K562 (cell line): Measurements from ENCODE around the gene FMN1. TPM values are rescaled to one million over a fixed set of nuclear protein-coding genes. Genes with fewer than 3 reads are reported as not detected.

Experiments
- ATAC-seq: fragments of 200-7000 bp; cut with Tn5 transposase; 3 replicates; pipeline ENCODE4 v1.9.1; 2020; ENCODE audit warnings: moderate library complexity
- BruUV-seq: library from RNA; stranded (reverse); fragments of 400-500 nt; replicated peaks from 2 replicates; lab custom pipeline; 2021; lab: Mats Ljungman, UMichigan
- CTCF ChIA-PET: fragments of 300-600 bp; formaldehyde crosslinking; extraction: SDS; loops from one replicate; lab custom pipeline; 2021; ENCODE audit warnings: low intra/inter-chr PET ratio; lab: Yijun Ruan, JAX
- POLR2A ChIA-PET: fragments of 300-600, 350-650 bp; sonication (Branson Sonifier 250); formaldehyde crosslinking; extraction: SDS; loops from one replicate; lab custom pipeline; 2021; ENCODE audit warnings: antibody characterized with exemption, inconsistent platforms; lab: Yijun Ruan, JAX
- DNase-seq, 4 experiments: peaks; one replicate each; pipeline versions ENCODE4 v3.0.0 to v3.0.0-alpha.2; 2011 to 2018; ENCODE audit warnings: low spot score in 3 of 4, mixed read lengths in 3 of 4; ENCODE audit errors: extremely low read depth in 1 of 4
- FAIRE-seq: peaks from 2 replicates; lab custom pipeline; 2011; peaks lifted over from hg19 to GRCh38; lab: Jason Lieb, UNC
- H2AFZ ChIP-seq: 2 replicates; pipeline ENCODE4 v1.6.0; 2011; ENCODE audit warnings: low read depth, low read length, control low read depth, inconsistent platforms
- H3K27ac ChIP-seq: fragments of 200-600 bp; 3 replicates; pipeline ENCODE4 v1.8.0; 2011; ENCODE audit warnings: low read depth, mild to moderate bottlenecking, control low read depth, inconsistent platforms, low read length, moderate library complexity, mixed read lengths; ENCODE audit errors: extremely low read depth
- H3K27me3 ChIP-seq, 2 experiments: fragments of 300-600 bp in 1 of 2; 2 replicates in 1 of 2; 3 replicates in 1 of 2; pipeline versions ENCODE4 v1.6.0 to v1.8.0; 2011; ENCODE audit warnings: inconsistent platforms in 2 of 2, low read length in 2 of 2, mild to moderate bottlenecking in 1 of 2, mixed read lengths in 1 of 2, moderate library complexity in 1 of 2; ENCODE audit not compliant: control insufficient read depth in 2 of 2, insufficient read depth in 2 of 2
- H3K36me3 ChIP-seq: fragments of 300-600 bp; 3 replicates; pipeline ENCODE4 v1.8.0; 2011; ENCODE audit warnings: mild to moderate bottlenecking, low read length, inconsistent platforms; ENCODE audit not compliant: control insufficient read depth, insufficient read depth
- H3K4me1 ChIP-seq, 2 experiments: fragments of 200-600 bp in 1 of 2; replicated peaks in 1 of 2; 2 replicates in 1 of 2; 3 replicates in 1 of 2; pipeline versions ENCODE4 v1.5.1 to v1.8.0; 2011; ENCODE audit warnings: inconsistent platforms in 2 of 2, low read length in 2 of 2, mild to moderate bottlenecking in 1 of 2, mixed read lengths in 1 of 2, moderate library complexity in 1 of 2; ENCODE audit not compliant: control insufficient read depth in 2 of 2, insufficient read depth in 2 of 2
- H3K4me2 ChIP-seq: 2 replicates; pipeline ENCODE4 v1.6.1; 2011; ENCODE audit warnings: low read length, control low read depth, inconsistent platforms, mixed read lengths; ENCODE audit not compliant: insufficient read depth
- H3K4me3 ChIP-seq: fragments of 200-600 bp; sonication (generic), shearing (Covaris generic); 2 replicates; pipeline ENCODE4 v1.5.1; 2016; ENCODE audit warnings: control low read depth, inconsistent platforms
- H3K79me2 ChIP-seq: fragments of 200-600 bp; 3 replicates; pipeline ENCODE4 v1.8.0; 2011; ENCODE audit warnings: low read length, inconsistent platforms; ENCODE audit not compliant: control insufficient read depth, insufficient read depth
- H3K9ac ChIP-seq, 2 experiments: 2 replicates each; pipeline versions ENCODE4 v1.6.0 to v1.6.1; 2011; ENCODE audit warnings: low read depth in 2 of 2, low read length in 2 of 2, control low read depth in 1 of 2, inconsistent platforms in 1 of 2, mild to moderate bottlenecking in 1 of 2, mixed read lengths in 1 of 2; ENCODE audit not compliant: insufficient read depth in 1 of 2
- H3K9me1 ChIP-seq: one replicate; pipeline ENCODE4 v1.6.0; 2011; ENCODE audit warnings: inconsistent platforms, mild to moderate bottlenecking, low read length, moderate library complexity; ENCODE audit not compliant: control insufficient read depth, insufficient read depth
- H3K9me3 ChIP-seq: replicated peaks from 2 replicates; pipeline ENCODE4 v1.5.1; 2011; ENCODE audit warnings: low read depth, low read length, inconsistent platforms; ENCODE audit not compliant: control insufficient read depth, insufficient read depth
- H4K20me1 ChIP-seq: replicated peaks from 2 replicates; pipeline ENCODE4 v1.6.1; 2011; ENCODE audit warnings: low read length, inconsistent platforms, mixed read lengths; ENCODE audit not compliant: control insufficient read depth, insufficient read depth
- EGR1 ChIP-seq: fragments of 450-650 bp; conservative IDR thresholded peaks from 2 replicates; pipeline ENCODE4 v1.6.1; 2017; ENCODE audit warnings: mild to moderate bottlenecking
- FIP1L1 ChIP-seq: fragments of 200-400 bp; formaldehyde crosslinking; IDR thresholded peaks from 2 replicates; pipeline ENCODE4 v1.6.1; 2018; ENCODE audit warnings: mild to moderate bottlenecking, low read depth, low read length; ENCODE audit not compliant: poor library complexity, severe bottlenecking
- KAT8 ChIP-seq: fragments of 450-650 bp; IDR thresholded peaks from 2 replicates; pipeline ENCODE4 v1.6.1; 2016; ENCODE audit warnings: low read depth, mild to moderate bottlenecking
- NFIC ChIP-seq: fragments of 450-650 bp; IDR thresholded peaks from 2 replicates; pipeline ENCODE4 v1.6.1; 2017; ENCODE audit warnings: mild to moderate bottlenecking, inconsistent platforms
- ZBED1 ChIP-seq: IDR thresholded peaks from 2 replicates; pipeline ENCODE4 v1.6.1; 2014
- ZC3H11A ChIP-seq: IDR thresholded peaks from 2 replicates; pipeline ENCODE4 v1.6.1; 2012; ENCODE audit warnings: low read depth, low read length, improper control_type of control experiment
- ZNF224 ChIP-seq: sonication (generic); formaldehyde crosslinking; IDR thresholded peaks from 2 replicates; pipeline ENCODE4 v1.8.0; 2022; ENCODE audit warnings: mild to moderate bottlenecking, missing genetic modification reagents
- ZNF263 ChIP-seq: sonication (generic); formaldehyde crosslinking; IDR thresholded peaks from 2 replicates; pipeline ENCODE4 v1.8.0; 2022; ENCODE audit warnings: mild to moderate bottlenecking, missing genetic modification reagents, borderline replicate concordance
- ZNF354B ChIP-seq: fragments of 250-450 bp; sonication (Bioruptor Pico); IDR thresholded peaks from 2 replicates; pipeline ENCODE4 v1.4.0; 2020
- ZNF766 ChIP-seq: fragments of 200-800 bp; sonication (Bioruptor generic); conservative IDR thresholded peaks from 2 replicates; pipeline ENCODE4 v1.6.1; 2016; ENCODE audit warnings: missing genetic modification characterization, missing compliant biosample characterization
- WGBS: fragments of 100-300 bp; shearing (Covaris generic); methylation state at CpG from one replicate; pipeline ENCODE4 v1.1.6; 2016; ENCODE audit warnings: low coverage, mixed read lengths; ENCODE audit not compliant: insufficient coverage; ENCODE audit errors: missing lambda C conversion rate; 5-methylcytosine and 5-hydroxymethylcytosine counted together
- in situ Hi-C: fragments of 300-500 bp; cut with MboI; formaldehyde crosslinking; loops from 4 replicates; pipeline ENCODE4 v1.15.0; 2018; ENCODE audit warnings: inconsistent platforms, mixed read lengths
- intact Hi-C: fragments of 100-400 bp; cut with micrococcal nuclease; formaldehyde crosslinking; loops from 2 replicates; pipeline ENCODE4 v1.14.2; 2022
- polyA plus RNA-seq, 8 experiments: library from polyadenylated mRNA; depleted of rRNA in 4 of 8; stranded (reverse) in 5 of 8; unstranded in 3 of 8; fragments of >200 nt; fragmentation: Nextera tagmentation in 2 of 8; fragmentation: Illumina TruSeq in 1 of 8; extraction: Ambion mirVana in 2 of 8; extraction: Trizol in 1 of 8; gene quantifications; 2 replicates each; pipeline versions ENCODE4 v1.2.1 to v1.2.3, GENCODE V29; 2011 to 2014; ENCODE audit warnings: inconsistent platforms in 1 of 8, missing spikeins in 1 of 8
- total RNA-seq, 7 experiments: library from RNA; depleted of rRNA in 6 of 7; stranded (reverse); fragments of >200 nt in 6 of 7; fragmentation: Illumina TruSeq in 2 of 7; extraction: Trizol in 2 of 7; gene quantifications; 2 replicates each; pipeline versions ENCODE4 v1.2.1 to v1.2.3, GENCODE V29; 2011 to 2021; ENCODE audit warnings: low replicate concordance in 1 of 7
- TF ChIP-seq, protein P1 (sequence below): sonication (generic); formaldehyde crosslinking; IDR thresholded peaks from 2 replicates; pipeline ENCODE4 v1.8.0; 2022; ENCODE audit warnings: mild to moderate bottlenecking, missing genetic modification reagents
- TF ChIP-seq, protein P2 (sequence below): fragments of 250-450 bp; sonication (Bioruptor Pico); IDR thresholded peaks from 2 replicates; pipeline ENCODE4 v1.9.0; 2021; ENCODE audit warnings: mild to moderate bottlenecking, inconsistent platforms
- TF ChIP-seq, protein P3 (sequence below): sonication (generic); formaldehyde crosslinking; IDR thresholded peaks from 2 replicates; pipeline ENCODE4 v1.8.0; 2022; ENCODE audit warnings: missing genetic modification reagents, mild to moderate bottlenecking, moderate library complexity, borderline replicate concordance

FMN1 gene
- total and polyA plus RNA-seq, 9 of the 15 experiments (the other 6 are each of a cell fraction or from before 2014, with no cell fraction given), result 0.03 to 0.07 (median 0.04) TPM; not detected in 6

DNA sequence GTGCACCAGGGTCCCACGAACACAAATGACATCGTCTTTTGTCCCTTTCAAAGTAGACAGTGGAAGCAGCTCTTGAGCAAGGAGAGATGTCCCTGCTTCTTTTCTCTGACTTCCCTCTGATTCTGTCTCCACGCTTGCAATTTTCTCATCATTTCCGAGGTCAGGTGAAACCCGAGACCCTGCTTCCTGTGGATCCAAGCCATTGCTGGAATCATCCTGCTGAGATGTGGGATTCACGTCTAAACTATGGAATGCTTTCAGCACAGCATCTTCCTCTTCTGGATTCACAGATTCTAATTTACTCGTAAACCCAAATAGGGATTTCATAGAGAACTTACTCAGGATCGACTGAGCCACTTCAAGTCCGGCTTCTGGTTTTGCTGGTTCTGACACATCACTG is 127.1 kb downstream of the FMN1 start:
- H3K27me3 ChIP-seq, result peaks cover 3 to 19% of the 10 kb centered on the region in 2 experiments; a peak in 2 of 5 replicates
- no peak overlapping the region for H3K4me3 ChIP-seq
- intact Hi-C loops, result no loop called here
- H4K20me1 ChIP-seq, result no peaks in the 10 kb centered on the region
- FAIRE-seq (no peak), ATAC-seq (no peak), DNase-seq (no peak)
- H3K79me2 ChIP-seq, result no peaks in the 10 kb centered on the region
- TF ChIP-seq, protein P1, sequence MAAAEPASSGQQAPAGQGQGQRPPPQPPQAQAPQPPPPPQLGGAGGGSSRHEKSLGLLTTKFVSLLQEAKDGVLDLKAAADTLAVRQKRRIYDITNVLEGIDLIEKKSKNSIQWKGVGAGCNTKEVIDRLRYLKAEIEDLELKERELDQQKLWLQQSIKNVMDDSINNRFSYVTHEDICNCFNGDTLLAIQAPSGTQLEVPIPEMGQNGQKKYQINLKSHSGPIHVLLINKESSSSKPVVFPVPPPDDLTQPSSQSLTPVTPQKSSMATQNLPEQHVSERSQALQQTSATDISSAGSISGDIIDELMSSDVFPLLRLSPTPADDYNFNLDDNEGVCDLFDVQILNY (CRISPR knock-in tag), result no peak
- TF ChIP-seq EGR1 (no peak), ZC3H11A (no peak), FIP1L1 (no peak), KAT8 (no peak), ZNF224 (no peak), ZNF263 (CRISPR knock-in tag) (no peak), ZBED1 (no peak), ZNF354B (no peak), ZNF766 (CRISPR knock-in tag) (no peak), NFIC (no peak)
- TF ChIP-seq, protein P2, sequence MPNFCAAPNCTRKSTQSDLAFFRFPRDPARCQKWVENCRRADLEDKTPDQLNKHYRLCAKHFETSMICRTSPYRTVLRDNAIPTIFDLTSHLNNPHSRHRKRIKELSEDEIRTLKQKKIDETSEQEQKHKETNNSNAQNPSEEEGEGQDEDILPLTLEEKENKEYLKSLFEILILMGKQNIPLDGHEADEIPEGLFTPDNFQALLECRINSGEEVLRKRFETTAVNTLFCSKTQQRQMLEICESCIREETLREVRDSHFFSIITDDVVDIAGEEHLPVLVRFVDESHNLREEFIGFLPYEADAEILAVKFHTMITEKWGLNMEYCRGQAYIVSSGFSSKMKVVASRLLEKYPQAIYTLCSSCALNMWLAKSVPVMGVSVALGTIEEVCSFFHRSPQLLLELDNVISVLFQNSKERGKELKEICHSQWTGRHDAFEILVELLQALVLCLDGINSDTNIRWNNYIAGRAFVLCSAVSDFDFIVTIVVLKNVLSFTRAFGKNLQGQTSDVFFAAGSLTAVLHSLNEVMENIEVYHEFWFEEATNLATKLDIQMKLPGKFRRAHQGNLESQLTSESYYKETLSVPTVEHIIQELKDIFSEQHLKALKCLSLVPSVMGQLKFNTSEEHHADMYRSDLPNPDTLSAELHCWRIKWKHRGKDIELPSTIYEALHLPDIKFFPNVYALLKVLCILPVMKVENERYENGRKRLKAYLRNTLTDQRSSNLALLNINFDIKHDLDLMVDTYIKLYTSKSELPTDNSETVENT (CRISPR knock-in tag), result no peak
- TF ChIP-seq, protein P3, sequence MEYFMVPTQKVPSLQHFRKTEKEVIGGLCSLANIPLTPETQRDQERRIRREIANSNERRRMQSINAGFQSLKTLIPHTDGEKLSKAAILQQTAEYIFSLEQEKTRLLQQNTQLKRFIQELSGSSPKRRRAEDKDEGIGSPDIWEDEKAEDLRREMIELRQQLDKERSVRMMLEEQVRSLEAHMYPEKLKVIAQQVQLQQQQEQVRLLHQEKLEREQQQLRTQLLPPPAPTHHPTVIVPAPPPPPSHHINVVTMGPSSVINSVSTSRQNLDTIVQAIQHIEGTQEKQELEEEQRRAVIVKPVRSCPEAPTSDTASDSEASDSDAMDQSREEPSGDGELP (CRISPR knock-in tag), result no peak
- BruUV-seq, result no TSS peak
- no peaks in the 10 kb centered on the region for H3K9me3 ChIP-seq
- in situ Hi-C loops, result no loop called here
- no peak overlapping the region for H3K27ac ChIP-seq
- ChIA-PET CTCF (no interaction called here), POLR2A (interaction anchor here (0.7 kb wide), 1 partner anchor 43 kb away, joined by 3 read pairs; no protein-coding TSS in a partner anchor)
- WGBS, result 2% methylated on average over 9 of the region's 9 CpGs
- no peak overlapping the region for H3K4me2 ChIP-seq
- no peaks in the 10 kb centered on the region for H3K4me1 ChIP-seq
- no peak overlapping the region for H3K9ac ChIP-seq
- no peaks in the 10 kb centered on the region for H3K9me1 ChIP-seq
- H2AFZ ChIP-seq, result no peak overlapping the region
- no peaks in the 10 kb centered on the region for H3K36me3 ChIP-seq
